HCT116 (cell line): ENCODE results near the gene PEDS1. TPM values are rescaled to one million over a fixed set of nuclear protein-coding genes. Genes with fewer than 3 reads are reported as not detected.

Experiments used
- ATAC-seq: fragments of 200-7000 bp; cut with Tn5 transposase; 2 replicates; pipeline ENCODE4 v1.9.1; 2020; ENCODE audit warnings: mild to moderate bottlenecking, moderate library complexity
- BruUV-seq: library from RNA; stranded (reverse); fragments of 400-500 nt; replicated peaks from 2 replicates; lab custom pipeline; 2021; lab: Mats Ljungman, UMichigan
- CTCF ChIA-PET: fragments of 300-600 bp; sonication (Branson Sonifier 250); formaldehyde crosslinking; loops from one replicate; lab custom pipeline; 2021; ENCODE audit warnings: antibody characterized with exemption; lab: Charles Lee
- POLR2A ChIA-PET: fragments of 300-600, 350-600 bp; sonication (Branson Sonifier 250); formaldehyde crosslinking; loops from one replicate; lab custom pipeline; 2021; ENCODE audit warnings: antibody characterized with exemption; lab: Charles Lee
- RAD21 ChIA-PET, 2 experiments: fragments of 300-600 bp; sonication (Branson Sonifier 250); formaldehyde crosslinking; loops; one replicate each; lab custom pipeline; 2023; ENCODE audit warnings: low total read pairs in 2 of 2; ENCODE audit not compliant: uncharacterized antibody in 2 of 2, unreplicated experiment in 2 of 2, low non-redundant PET in 1 of 2; lab: Charles Lee
- DNase-seq: peaks from one replicate; pipeline ENCODE4 v3.0.0-alpha.2; 2010; ENCODE audit warnings: low read depth, low spot score
- H2AFZ ChIP-seq: fragments of 200-600 bp; shearing (Covaris generic), sonication (generic); 2 replicates; pipeline ENCODE4 v1.6.1; 2017; ENCODE audit warnings: low read depth, mixed run types, mixed read lengths, antibody characterized with exemption, low read length; ENCODE audit not compliant: poor library complexity, severe bottlenecking
- H3K27ac ChIP-seq: 2 replicates; pipeline ENCODE4 v1.5.1; 2012; ENCODE audit warnings: low read depth, low read length
- H3K27me3 ChIP-seq: fragments of 200-600 bp; sonication (generic); 2 replicates; pipeline ENCODE4 v1.6.1; 2016; ENCODE audit warnings: mixed run types, low read length, mixed read lengths; ENCODE audit not compliant: insufficient read depth
- H3K36me3 ChIP-seq, 2 experiments: fragments of 200-500 bp in 1 of 2; fragments of 200-600 bp in 1 of 2; sonication (Bioruptor generic) in 1 of 2; sonication (generic) in 1 of 2; 2 replicates each; pipeline versions ENCODE4 v1.5.1 to v1.6.1; 2014 to 2016; ENCODE audit warnings: low read length in 2 of 2, inconsistent platforms in 1 of 2, mixed read lengths in 1 of 2, mixed run types in 1 of 2; ENCODE audit not compliant: insufficient read depth in 2 of 2, control insufficient read depth in 1 of 2
- H3K4me1 ChIP-seq, 2 experiments: fragments of 200-600 bp in 1 of 2; sonication (generic) in 1 of 2; 2 replicates each; pipeline versions ENCODE4 v1.5.1 to v1.6.1; 2012 to 2017; ENCODE audit warnings: low read length in 2 of 2, inconsistent platforms in 1 of 2, mild to moderate bottlenecking in 1 of 2, mixed read lengths in 1 of 2, mixed run types in 1 of 2, moderate library complexity in 1 of 2; ENCODE audit not compliant: insufficient read depth in 2 of 2, control insufficient read depth in 1 of 2
- H3K4me2 ChIP-seq: fragments of 200-600 bp; sonication (generic); 2 replicates; pipeline ENCODE4 v1.6.1; 2017; ENCODE audit warnings: mixed run types, low read length, mixed read lengths
- H3K4me3 ChIP-seq, 2 experiments: fragments of 200-600 bp in 1 of 2; sonication (generic) in 1 of 2; replicated peaks in 1 of 2; 2 replicates each; pipeline ENCODE4 v1.5.1; 2011 to 2016; ENCODE audit warnings: low read length in 2 of 2, control low read depth in 1 of 2, low read depth in 1 of 2, mild to moderate bottlenecking in 1 of 2, mixed read lengths in 1 of 2, mixed run types in 1 of 2
- H3K79me2 ChIP-seq: fragments of 200-600 bp; sonication (generic); 2 replicates; pipeline ENCODE4 v1.6.1; 2017; ENCODE audit warnings: mild to moderate bottlenecking, mixed run types, low read length, moderate library complexity, mixed read lengths; ENCODE audit not compliant: insufficient read depth
- H3K9ac ChIP-seq: fragments of 200-600 bp; sonication (generic); 2 replicates; pipeline ENCODE4 v1.6.1; 2016; ENCODE audit warnings: low read length, mixed read lengths
- H3K9me2 ChIP-seq: fragments of 200-600 bp; sonication (generic), shearing (Covaris generic); 2 replicates; pipeline ENCODE4 v1.6.1; 2017; ENCODE audit warnings: mixed run types, mild to moderate bottlenecking, moderate library complexity; ENCODE audit not compliant: insufficient read depth
- H3K9me3 ChIP-seq, 2 experiments: fragments of 200-500 bp in 1 of 2; fragments of 200-600 bp in 1 of 2; sonication (Bioruptor generic) in 1 of 2; sonication (generic) in 1 of 2; 2 replicates each; pipeline ENCODE4 v1.6.1; 2014 to 2017; ENCODE audit warnings: low read length in 2 of 2, mixed read lengths in 2 of 2, inconsistent platforms in 1 of 2, low read depth in 1 of 2, mild to moderate bottlenecking in 1 of 2, mixed run types in 1 of 2, moderate library complexity in 1 of 2; ENCODE audit not compliant: control insufficient read depth in 1 of 2, insufficient read depth in 1 of 2
- H4K20me1 ChIP-seq: fragments of 200-600 bp; sonication (generic), shearing (Covaris generic); 2 replicates; pipeline ENCODE4 v1.6.1; 2017; ENCODE audit warnings: mixed run types, mild to moderate bottlenecking, moderate library complexity; ENCODE audit not compliant: insufficient read depth
- CBX3 ChIP-seq: IDR thresholded peaks from 2 replicates; pipeline ENCODE4 v1.6.1; 2012; ENCODE audit warnings: low read depth
- CEBPB ChIP-seq: IDR thresholded peaks from 2 replicates; pipeline ENCODE4 v1.6.1; 2012; ENCODE audit warnings: low read depth
- EGR1 ChIP-seq: IDR thresholded peaks from 2 replicates; pipeline ENCODE4 v1.6.1; 2012; ENCODE audit warnings: low read depth
- EZH2phosphoT487 ChIP-seq: fragments of 200-600 bp; IDR thresholded peaks from 2 replicates; pipeline ENCODE4 v1.6.1; 2018; ENCODE audit warnings: antibody characterized with exemption, borderline replicate concordance
- FOSL1 ChIP-seq: IDR thresholded peaks from 2 replicates; pipeline ENCODE4 v1.6.1; 2012; ENCODE audit warnings: low read depth
- JUND ChIP-seq: IDR thresholded peaks from 2 replicates; pipeline ENCODE4 v1.6.1; 2012
- POLR2A ChIP-seq: IDR thresholded peaks from 2 replicates; pipeline ENCODE4 v1.7.0; 2011; ENCODE audit warnings: borderline replicate concordance; ENCODE audit not compliant: insufficient read depth, insufficient read length; ENCODE audit errors: extremely low read depth
- POLR2AphosphoS5 ChIP-seq: IDR thresholded peaks from 2 replicates; pipeline ENCODE4 v1.6.1; 2011; ENCODE audit warnings: mild to moderate bottlenecking, low read depth, low read length, moderate library complexity
- RAD21 ChIP-seq: IDR thresholded peaks from 2 replicates; pipeline ENCODE4 v1.6.1; 2012; ENCODE audit warnings: low read depth, mild to moderate bottlenecking
- SIN3A ChIP-seq: IDR thresholded peaks from 2 replicates; pipeline ENCODE4 v1.6.1; 2012; ENCODE audit warnings: low read depth
- SP1 ChIP-seq: IDR thresholded peaks from 2 replicates; pipeline ENCODE4 v1.6.1; 2012; ENCODE audit warnings: low read depth
- TCF7L2 ChIP-seq: IDR thresholded peaks from 2 replicates; pipeline ENCODE4 v1.7.0; 2011; ENCODE audit warnings: borderline replicate concordance, inconsistent platforms; ENCODE audit not compliant: insufficient read depth, insufficient read length; ENCODE audit errors: extremely low read depth
- YY1 ChIP-seq: IDR thresholded peaks from 2 replicates; pipeline ENCODE4 v1.6.1; 2011; ENCODE audit warnings: low read length, low read depth, moderate library complexity, mild to moderate bottlenecking; ENCODE audit not compliant: insufficient replicate concordance; ENCODE audit errors: extremely low read depth
- ZFX ChIP-seq: fragments of 450-650 bp; IDR thresholded peaks from 2 replicates; pipeline ENCODE4 v1.6.1; 2017
- ZNF274 ChIP-seq: fragments of 200-500 bp; sonication (Bioruptor generic); IDR thresholded peaks from 2 replicates; pipeline ENCODE4 v1.6.1; 2014; ENCODE audit warnings: mild to moderate bottlenecking, low read depth, low read length, inconsistent platforms
- intact Hi-C: fragments of 100-400 bp; cut with micrococcal nuclease; formaldehyde crosslinking; loops from 2 replicates; pipeline ENCODE4 v1.10.0; 2022
- total RNA-seq: library from RNA; stranded (reverse); gene quantifications from one replicate; pipeline ENCODE4 v1.2.1, GENCODE V29; 2021; ENCODE audit not compliant: unreplicated experiment
- TF ChIP-seq, protein P1 (sequence below): IDR thresholded peaks from 2 replicates; pipeline ENCODE4 v1.6.1; 2012
- TF ChIP-seq, protein P2 (sequence below), 3 experiments: fragments of 200-600 bp in 1 of 3; sonication (generic) in 1 of 3; IDR thresholded peaks in 2 of 3; conservative IDR thresholded peaks in 1 of 3; 2 replicates each; pipeline ENCODE4 v1.5.1; 2012 to 2017; ENCODE audit warnings: low read depth in 2 of 3, low read length in 2 of 3, antibody characterized with exemption in 1 of 3, borderline replicate concordance in 1 of 3, control low read depth in 1 of 3, mild to moderate bottlenecking in 1 of 3, mixed read lengths in 1 of 3, mixed run types in 1 of 3, moderate library complexity in 1 of 3; ENCODE audit not compliant: insufficient read depth in 1 of 3
- TF ChIP-seq, protein P3 (sequence below): IDR thresholded peaks from 2 replicates; pipeline ENCODE4 v1.6.1; 2011; ENCODE audit warnings: mild to moderate bottlenecking, low read length, moderate library complexity; ENCODE audit not compliant: insufficient replicate concordance; ENCODE audit errors: extremely low read depth

Gene PEDS1
- total RNA-seq, 1 experiment from 2014 or later: 31.9 TPM

- H3K9me2 ChIP-seq: no peaks in the 10 kb centered on the region
- H3K9ac ChIP-seq: peak within 1 kb of the TSS; percentile 95
- POLR2A ChIA-PET: interaction anchor here (1.5 kb wide), 1 partner anchor 53 kb away, joined by 4 read pairs; no protein-coding TSS in a partner anchor
- peak; percentile 45 for TF ChIP-seq TCF7L2
- TF ChIP-seq, protein P1, sequence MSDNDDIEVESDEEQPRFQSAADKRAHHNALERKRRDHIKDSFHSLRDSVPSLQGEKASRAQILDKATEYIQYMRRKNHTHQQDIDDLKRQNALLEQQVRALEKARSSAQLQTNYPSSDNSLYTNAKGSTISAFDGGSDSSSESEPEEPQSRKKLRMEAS: peak; percentile 29; the same call in 1 of the 2 replicates
- TF ChIP-seq RAD21: no peak
- TF ChIP-seq ZFX: peak; percentile 89
- TF ChIP-seq FOSL1: no peak
- no peak for TF ChIP-seq CBX3
- peak; percentile 90 for TF ChIP-seq YY1
- TF ChIP-seq POLR2A: peak; percentile 83
- TF ChIP-seq JUND: no peak
- no peak for TF ChIP-seq EZH2phosphoT487
- no peak for TF ChIP-seq CEBPB
- TF ChIP-seq SP1: no peak
- TF ChIP-seq EGR1: no peak
- TF ChIP-seq, protein P2, sequence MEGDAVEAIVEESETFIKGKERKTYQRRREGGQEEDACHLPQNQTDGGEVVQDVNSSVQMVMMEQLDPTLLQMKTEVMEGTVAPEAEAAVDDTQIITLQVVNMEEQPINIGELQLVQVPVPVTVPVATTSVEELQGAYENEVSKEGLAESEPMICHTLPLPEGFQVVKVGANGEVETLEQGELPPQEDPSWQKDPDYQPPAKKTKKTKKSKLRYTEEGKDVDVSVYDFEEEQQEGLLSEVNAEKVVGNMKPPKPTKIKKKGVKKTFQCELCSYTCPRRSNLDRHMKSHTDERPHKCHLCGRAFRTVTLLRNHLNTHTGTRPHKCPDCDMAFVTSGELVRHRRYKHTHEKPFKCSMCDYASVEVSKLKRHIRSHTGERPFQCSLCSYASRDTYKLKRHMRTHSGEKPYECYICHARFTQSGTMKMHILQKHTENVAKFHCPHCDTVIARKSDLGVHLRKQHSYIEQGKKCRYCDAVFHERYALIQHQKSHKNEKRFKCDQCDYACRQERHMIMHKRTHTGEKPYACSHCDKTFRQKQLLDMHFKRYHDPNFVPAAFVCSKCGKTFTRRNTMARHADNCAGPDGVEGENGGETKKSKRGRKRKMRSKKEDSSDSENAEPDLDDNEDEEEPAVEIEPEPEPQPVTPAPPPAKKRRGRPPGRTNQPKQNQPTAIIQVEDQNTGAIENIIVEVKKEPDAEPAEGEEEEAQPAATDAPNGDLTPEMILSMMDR (IDR thresholded peaks at IDR 0.05 in 2 of 3, conservative IDR thresholded peaks at IDR 0.05 in 1 of 3; ENCODE audit: borderline replicate concordance in 1 of 3, insufficient read depth in 1 of 3, low read depth in 2 of 3, low read length in 2 of 3): peak in 2 of 3 experiments; percentile 35 to 51; a peak in 3 of 6 replicates
- TF ChIP-seq SIN3A: peak; percentile 77
- TF ChIP-seq, protein P3, sequence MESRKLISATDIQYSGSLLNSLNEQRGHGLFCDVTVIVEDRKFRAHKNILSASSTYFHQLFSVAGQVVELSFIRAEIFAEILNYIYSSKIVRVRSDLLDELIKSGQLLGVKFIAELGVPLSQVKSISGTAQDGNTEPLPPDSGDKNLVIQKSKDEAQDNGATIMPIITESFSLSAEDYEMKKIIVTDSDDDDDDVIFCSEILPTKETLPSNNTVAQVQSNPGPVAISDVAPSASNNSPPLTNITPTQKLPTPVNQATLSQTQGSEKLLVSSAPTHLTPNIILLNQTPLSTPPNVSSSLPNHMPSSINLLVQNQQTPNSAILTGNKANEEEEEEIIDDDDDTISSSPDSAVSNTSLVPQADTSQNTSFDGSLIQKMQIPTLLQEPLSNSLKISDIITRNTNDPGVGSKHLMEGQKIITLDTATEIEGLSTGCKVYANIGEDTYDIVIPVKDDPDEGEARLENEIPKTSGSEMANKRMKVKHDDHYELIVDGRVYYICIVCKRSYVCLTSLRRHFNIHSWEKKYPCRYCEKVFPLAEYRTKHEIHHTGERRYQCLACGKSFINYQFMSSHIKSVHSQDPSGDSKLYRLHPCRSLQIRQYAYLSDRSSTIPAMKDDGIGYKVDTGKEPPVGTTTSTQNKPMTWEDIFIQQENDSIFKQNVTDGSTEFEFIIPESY: no peak
- peak; percentile 85 for TF ChIP-seq POLR2AphosphoS5
- no peak for TF ChIP-seq ZNF274
- TF ChIP-seq, all 23 proteins: peak for 8
- peak within 1 kb of the TSS; percentile 87 to 90 for H3K4me3 ChIP-seq
- peaks cover 44 to 69% of the 10 kb centered on the region in 2 experiments for H3K4me1 ChIP-seq
- H2AFZ ChIP-seq: no peak within 1 kb of the TSS
- peak; percentile 85 for ATAC-seq
- H3K79me2 ChIP-seq: peaks cover 52% of the 10 kb centered on the region
- DNase-seq: peak; percentile 58
- peak within 1 kb of the TSS; percentile 70 for H3K27ac ChIP-seq
- ChIA-PET CTCF (no interaction called here), RAD21 (no interaction called here)
- intact Hi-C loops: no loop called here
- no peaks in the 10 kb centered on the region for H3K27me3 ChIP-seq
- H3K36me3 ChIP-seq: peaks cover under 1 to 5% of the 10 kb centered on the region in 2 experiments; a peak in 2 of 4 replicates
- H3K4me2 ChIP-seq: peak within 1 kb of the TSS; percentile 83
- BruUV-seq: no TSS peak
- no peaks in the 10 kb centered on the region for H3K9me3 ChIP-seq
- peaks cover 9% of the 10 kb centered on the region; the same call in 1 of the 2 replicates for H4K20me1 ChIP-seq
These were observed 40.8 kb downstream of the PEDS1 start, which contains the start of gene UBE2V1 for GRCh38 chr20:50112512-50113419. Gene UBE2V1, minus strand, starts transcription at chr20:50113150. Its CDS starts 22 bp downstream, at chr20:50113128.
